NCI-H82 (cell line): Measurements from ENCODE around the gene SPOCK2.
A peak's percentile ranks its signal among the peaks of the same experiment; 100 is the strongest.

ENCODE experiments used
- DNase-seq: peaks from one replicate; lab custom pipeline; 2025; lab: John Stamatoyannopoulos, UW

SPOCK2 gene

GRCh38 chr10:72029414-72029813 lies 58.9 kb downstream of the SPOCK2 start:
- DNase-seq: no peak

- no peak for DNase-seq
These were observed 60.9 kb downstream of the SPOCK2 start for GRCh38 chr10:72027498-72027897.

- peak; percentile 36 for DNase-seq
These were observed 61.9 kb downstream of the SPOCK2 start for GRCh38 chr10:72026278-72027111.

- no peak for DNase-seq
These were observed 62.5 kb downstream of the SPOCK2 start for GRCh38 chr10:72025832-72026231.

GRCh38 chr10:72025400-72025799 lies 63.0 kb downstream of the SPOCK2 start:
- DNase-seq: no peak

- no peak for DNase-seq
These were observed 63.8 kb downstream of the SPOCK2 start for GRCh38 chr10:72024596-72024995.

GRCh38 chr10:72022228-72022627 lies 66.1 kb downstream of the SPOCK2 start:
- DNase-seq: no peak

GRCh38 chr10:72020914-72021809 lies 67.2 kb downstream of the SPOCK2 start:
- DNase-seq: no peak

GRCh38 chr10:72019085-72019876 lies 69.1 kb downstream of the SPOCK2 start:
- DNase-seq: no peak

GRCh38 chr10:72016608-72017300 lies 71.6 kb downstream of the SPOCK2 start:
- DNase-seq: no peak

- no peak for DNase-seq
These were observed 72.5 kb downstream of the SPOCK2 start for GRCh38 chr10:72015841-72016240.

- DNase-seq: no peak
These were observed 73.4 kb downstream of the SPOCK2 start for GRCh38 chr10:72014785-72015480.

GRCh38 chr10:72014197-72014596 lies 74.2 kb downstream of the SPOCK2 start:
- DNase-seq: no peak

GRCh38 chr10:72013202-72013945 lies 75.0 kb downstream of the SPOCK2 start:
- no peak for DNase-seq

GRCh38 chr10:72012796-72013195 lies 75.6 kb downstream of the SPOCK2 start:
- no peak for DNase-seq

GRCh38 chr10:72011976-72012512 lies 76.3 kb downstream of the SPOCK2 start:
- DNase-seq: no peak

- no peak for DNase-seq
These were observed 76.9 kb downstream of the SPOCK2 start for GRCh38 chr10:72011468-72011867.

GRCh38 chr10:72011016-72011415 lies 77.3 kb downstream of the SPOCK2 start:
- no peak for DNase-seq

GRCh38 chr10:72010234-72010973 lies 77.9 kb downstream of the SPOCK2 start:
- no peak for DNase-seq
